Measurements from ENCODE around the gene ZNF563.

- no peak for TF ChIP-seq TEAD4 (CRISPR knock-in tag; IDR thresholded peaks at IDR 0.05)
- no peak for TF ChIP-seq ZNF423 (CRISPR knock-in tag; IDR thresholded peaks at IDR 0.05)
- TF ChIP-seq ATF2 (CRISPR knock-in tag; IDR thresholded peaks at IDR 0.05; ENCODE audit: borderline replicate concordance, low read depth) = no peak
- no peak for TF ChIP-seq JUN (CRISPR knock-in tag; IDR thresholded peaks at IDR 0.05)
- TF ChIP-seq NR1H2 (CRISPR knock-in tag; IDR thresholded peaks at IDR 0.05) = no peak
- no peak for TF ChIP-seq CTCF (IDR thresholded peaks at IDR 0.05)
- TF ChIP-seq TCF7 (CRISPR knock-in tag; IDR thresholded peaks at IDR 0.05; ENCODE audit: low read depth) = no peak
Observed at GRCh38 chr19:12331211-12331941, 2.1 kb downstream of the ZNF563 start.
